T-helper 22 cell (primary cell): ENCODE results near the gene SLC2A4.

ENCODE experiments used
- DNase-seq: peaks from one replicate; pipeline ENCODE4 v3.0.0-alpha.2; 2020; ENCODE audit warnings: low read depth

SLC2A4 gene

DNA sequence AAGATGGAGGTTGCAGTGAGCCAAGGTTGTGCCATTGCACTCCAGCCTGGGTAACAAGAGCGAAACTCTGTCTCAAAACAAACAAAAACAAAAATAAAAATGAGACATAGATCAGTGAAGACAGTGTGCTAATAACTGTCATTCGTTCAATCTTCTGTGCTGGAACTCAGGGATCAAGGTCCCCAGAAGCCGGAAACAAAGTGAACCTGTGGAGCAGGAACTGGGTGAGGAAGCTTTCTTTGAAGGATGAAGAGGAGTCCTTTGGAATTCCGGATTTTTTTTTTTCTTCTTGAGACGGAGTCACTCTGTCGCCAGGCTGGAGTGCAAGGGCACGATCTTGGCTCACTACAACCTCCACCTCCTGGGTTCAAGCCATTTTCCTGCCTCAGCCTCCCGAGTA, 2.1 kb upstream of the SLC2A4 start:
- no peak for DNase-seq

DNA sequence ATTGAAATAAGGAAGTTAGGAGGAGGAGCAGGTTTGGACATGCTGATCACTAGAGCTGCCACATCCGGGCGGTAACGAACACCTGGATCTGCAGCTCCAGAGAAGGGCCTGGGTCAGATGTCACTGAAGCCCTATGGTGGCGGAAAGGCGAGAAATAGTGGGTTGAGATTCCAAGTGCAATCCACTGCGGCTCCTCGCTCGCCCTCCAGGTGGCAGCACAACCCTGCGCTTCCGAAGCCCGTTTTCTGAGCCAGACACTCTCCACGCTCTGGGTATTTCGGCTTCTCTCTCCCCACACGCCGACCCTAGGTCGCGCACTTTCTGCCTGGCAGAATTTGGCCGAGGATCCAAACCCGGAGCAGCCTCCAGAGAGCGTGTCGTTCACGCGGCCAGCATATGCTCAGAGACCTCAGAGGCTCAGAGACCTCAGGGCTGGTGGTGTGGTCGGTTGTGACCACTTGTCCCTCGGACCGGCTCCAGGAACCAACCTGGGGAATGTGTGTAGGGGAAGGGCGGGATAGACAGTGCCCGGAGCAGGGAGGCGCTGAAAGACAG, 922 bp upstream of the SLC2A4 start:
- DNase-seq, result peak; percentile 56

DNA sequence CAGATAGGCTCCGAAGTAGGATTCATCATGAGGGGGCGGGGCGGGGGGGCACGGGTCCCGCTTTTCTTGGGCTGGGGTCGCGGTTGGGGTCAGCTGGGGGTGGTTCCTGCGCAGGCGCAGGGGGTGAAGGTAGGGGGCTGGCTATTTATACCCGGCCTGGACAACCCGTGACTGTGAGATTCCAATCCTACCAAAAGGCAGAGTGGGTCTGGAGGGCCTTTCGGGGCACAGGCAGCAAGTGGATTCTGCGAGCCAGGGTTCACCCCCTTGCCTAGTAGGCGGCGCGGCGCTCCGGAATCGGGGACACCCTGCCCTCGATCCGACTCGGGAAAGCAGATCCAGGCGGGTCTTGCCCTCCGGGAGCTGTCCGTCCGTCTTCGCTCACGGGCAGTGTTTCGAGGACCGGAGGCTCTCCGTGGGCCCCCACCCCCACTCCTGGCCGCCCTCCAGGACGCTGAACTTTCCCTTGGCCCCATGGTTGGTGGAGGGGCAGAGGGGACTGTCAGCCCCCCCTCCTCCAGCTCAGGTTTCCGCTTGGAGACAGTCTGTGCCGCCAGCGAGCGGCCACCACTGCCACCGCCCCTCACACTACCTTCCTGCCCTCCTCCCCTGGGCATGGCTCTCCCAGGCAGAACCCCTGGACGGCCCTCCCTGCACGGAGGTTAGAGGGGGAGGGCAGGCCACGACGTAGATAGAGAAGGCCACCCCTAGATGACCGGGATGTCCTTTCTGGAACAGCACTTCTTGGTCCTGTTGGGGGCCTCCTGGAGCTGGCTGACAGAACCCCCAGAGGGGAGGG, 634 bp downstream of the SLC2A4 start:
- no peak for DNase-seq

DNA sequence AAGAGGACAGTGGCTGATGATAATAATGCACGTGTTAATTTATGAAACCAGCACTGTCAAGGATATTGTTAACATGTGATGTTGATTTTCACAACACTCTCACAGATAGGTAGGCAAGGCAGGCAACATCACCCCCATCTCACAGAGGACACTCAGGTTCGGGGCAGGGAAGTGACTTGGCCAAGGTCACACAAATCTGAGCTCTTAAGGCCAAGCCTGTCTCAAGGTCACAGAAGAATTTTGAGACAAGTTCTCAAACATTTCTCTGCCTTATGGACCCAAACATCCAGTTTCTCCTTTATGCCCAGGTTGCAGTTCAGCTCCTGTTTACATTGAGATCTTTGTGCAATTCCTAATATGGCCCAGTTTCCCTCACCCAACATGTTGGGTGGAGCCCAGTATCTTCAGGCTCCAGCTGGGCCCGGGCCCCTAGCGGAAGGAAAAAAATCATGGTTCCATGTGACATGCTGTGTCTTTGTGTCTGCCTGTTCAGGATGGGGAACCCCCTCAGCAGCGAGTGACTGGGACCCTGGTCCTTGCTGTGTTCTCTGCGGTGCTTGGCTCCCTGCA, 1.3 kb downstream of the SLC2A4 start:
- no peak for DNase-seq

- no peak for DNase-seq
Observed at GRCh38 chr17:7283471-7284216, 2.1 kb downstream of the SLC2A4 start.

- no peak for DNase-seq
Observed at GRCh38 chr17:7284911-7285310, 3.4 kb downstream of the SLC2A4 start.

GRCh38 chr17:7285679-7286078, 4.2 kb downstream of the SLC2A4 start:
- DNase-seq, result no peak

- DNase-seq, result no peak
Observed at GRCh38 chr17:7289256-7290032, 7.9 kb downstream of the SLC2A4 start.

GRCh38 chr17:7290166-7290565, 8.6 kb downstream of the SLC2A4 start:
- no peak for DNase-seq

- no peak for DNase-seq
Observed at GRCh38 chr17:7290685-7291084, 9.2 kb downstream of the SLC2A4 start.

- DNase-seq, result no peak
Observed at GRCh38 chr17:7292194-7292593, 10.7 kb downstream of the SLC2A4 start.

DNA sequence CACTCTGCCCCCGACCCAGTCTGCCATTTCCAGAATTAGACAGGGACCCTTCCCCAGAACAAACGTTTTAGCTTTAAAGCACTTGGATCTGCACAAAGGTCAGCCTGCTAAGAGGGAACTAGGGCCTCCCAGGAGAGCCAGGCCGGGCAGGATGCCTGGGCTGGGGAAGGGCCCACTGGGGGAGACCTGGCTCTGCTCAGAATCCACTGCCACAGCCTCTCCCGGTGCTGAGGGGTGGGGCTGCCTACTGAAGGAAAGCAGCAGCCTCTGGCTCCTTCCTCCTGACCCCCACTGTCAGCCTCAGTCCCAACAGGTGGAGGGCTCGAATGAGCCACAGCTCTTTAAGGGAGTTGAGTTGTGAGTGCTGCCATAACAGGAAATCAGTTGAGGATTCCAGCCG, 11.2 kb downstream of the SLC2A4 start:
- DNase-seq, result no peak

DNA sequence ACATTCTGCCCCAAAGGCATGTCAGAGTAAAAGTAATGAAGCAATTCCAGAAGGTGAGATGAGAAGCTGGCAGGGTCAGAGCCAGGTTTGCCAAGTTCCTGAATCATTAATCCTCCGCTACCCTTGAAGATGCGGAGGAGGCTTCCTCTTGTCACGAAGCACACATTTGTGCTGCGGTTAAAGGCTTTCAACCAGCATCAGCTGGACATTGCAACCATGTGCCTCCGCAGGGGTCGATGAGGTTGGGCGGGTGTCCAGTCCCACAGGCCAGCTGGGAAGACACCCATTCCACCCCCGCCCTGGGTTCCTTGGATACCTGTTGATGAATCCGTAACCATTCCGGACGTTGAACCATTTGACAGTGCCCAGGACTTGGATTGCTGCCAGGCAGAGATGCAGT, 11.6 kb downstream of the SLC2A4 start:
- no peak for DNase-seq

- DNase-seq, result peak; percentile 29
Observed at GRCh38 chr17:7293816-7294613, 12.5 kb downstream of the SLC2A4 start.

GRCh38 chr17:7294614-7295153, 13.2 kb downstream of the SLC2A4 start, which contains the start of gene YBX2:
Gene YBX2, minus strand, starts transcription at chr17:7294639. Its CDS starts 139 bp downstream, at chr17:7294500.
- peak; percentile 76 for DNase-seq

- DNase-seq, result no peak
Observed at GRCh38 chr17:7295230-7296180, 14.0 kb downstream of the SLC2A4 start.

GRCh38 chr17:7296189-7296861, 14.8 kb downstream of the SLC2A4 start:
- DNase-seq, result peak; percentile 30

DNA sequence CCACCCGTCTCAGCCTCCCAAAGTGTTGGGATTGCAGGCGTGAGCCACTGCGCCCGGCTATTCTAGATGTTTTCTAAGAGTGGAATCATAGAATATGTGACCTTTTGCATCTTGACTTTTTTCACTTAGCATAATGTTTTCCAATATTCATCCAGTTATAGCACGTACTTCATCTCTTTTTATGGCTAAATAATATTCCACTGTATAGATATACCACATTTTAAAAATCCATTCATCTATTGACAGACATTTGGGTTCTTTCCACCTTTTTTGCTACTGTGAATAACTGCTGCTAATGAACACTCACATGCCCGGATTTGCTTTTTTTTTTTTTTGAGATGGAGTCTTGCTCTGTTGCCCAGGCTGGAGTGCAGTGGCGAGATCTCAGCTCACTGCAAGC, 22.7 kb downstream of the SLC2A4 start:
- no peak for DNase-seq
